Psoas muscle (tissue), 8 donors: ENCODE results near the gene MAPK10. TPM values are rescaled to one million over a fixed set of nuclear protein-coding genes. Genes with fewer than 3 reads are reported as not detected.

ENCODE experiments used
- ATAC-seq, 4 donors: fragments of 200-7000 bp; cut with Tn5 transposase; one replicate each; pipeline ENCODE4 v1.9.1; 2020; ENCODE audit warnings: moderate library complexity in 3 of 4, mild to moderate bottlenecking in 2 of 4
- DNase-seq, 2 donors: peaks; one replicate each; pipeline ENCODE4 v3.0.0-alpha.2; 2020
- H3K27ac ChIP-seq: fragments of 200-600 bp; one replicate; pipeline ENCODE4 v1.8.0; 2022
- H3K27me3 ChIP-seq, 3 donors: fragments of 200-600 bp in 1 of 3; one replicate each; pipeline versions ENCODE4 v1.6.1 to v1.8.0; 2013 to 2022; ENCODE audit warnings: low read length in 2 of 3, mild to moderate bottlenecking in 2 of 3, moderate library complexity in 1 of 3; ENCODE audit not compliant: insufficient read depth in 3 of 3
- H3K36me3 ChIP-seq, 2 donors: fragments of 200-600 bp in 1 of 2; one replicate each; pipeline versions ENCODE4 v1.6.1 to v1.8.0; 2013 to 2022; ENCODE audit warnings: low read depth in 1 of 2, mild to moderate bottlenecking in 1 of 2, moderate library complexity in 1 of 2; ENCODE audit not compliant: insufficient read depth in 1 of 2
- H3K4me1 ChIP-seq: fragments of 200-600 bp; one replicate; pipeline ENCODE4 v1.8.0; 2022
- H3K4me3 ChIP-seq: fragments of 200-600 bp; one replicate; pipeline ENCODE4 v1.8.0; 2022; ENCODE audit warnings: mild to moderate bottlenecking
- H3K9me3 ChIP-seq: fragments of 200-600 bp; one replicate; pipeline ENCODE4 v1.8.0; 2022
- WGBS, 3 donors: extraction: QIAGEN DNeasy Blood & Tissue Kit; methylation state at CpG; one replicate each; pipeline versions ENCODE4 v1.1.6 to v1.1.7; 2013; 5-methylcytosine and 5-hydroxymethylcytosine counted together
- intact Hi-C, 2 donors: fragments of 100-400 bp; cut with DNase I; formaldehyde crosslinking; loops; one replicate each; pipeline versions ENCODE4 v1.11.0 to v1.14.2; 2022
- polyA plus RNA-seq, 3 donors: library from polyadenylated mRNA; stranded (reverse); fragments of 200-250 nt; gene quantifications; one replicate each; pipeline ENCODE4 v1.2.3, GENCODE V29; 2013
- total RNA-seq, 4 donors: library from RNA; stranded (reverse); fragmentation: NEBNext Ultra II Directional in 2 of 4; extraction: Animal tissue kit (Norgen Biotek cat#: 25700) in 2 of 4; gene quantifications; one replicate each; pipeline versions ENCODE4 v1.2.1 to v1.2.4, GENCODE V29; 2021 to 2023
- TF ChIP-seq, protein P1 (sequence below): fragments of 200-600 bp; IDR thresholded peaks from one replicate; pipeline ENCODE4 v1.8.0; 2022; ENCODE audit warnings: antibody characterized with exemption
- donor health status: healthy with polysubstance abuse.
- donor health status: DM: no; HTN: no; CAD: no; lungs with moderate emphysema.
- donor health status: Bipolar disorder and iron deficiency.
- donor health status: healthy.
- donor health status: DM: yes; HTN: yes; CAD: no.
- donor health status: DM: no; HTN: no; CAD: no.
- donor health status: DM: no; HTN: no; CAD: no.
- donor health status: DM: yes; HTN: yes; CAD: no.

MAPK10 gene
- total and polyA plus RNA-seq, 7 donors: 0.22 to 7.6 (median 1.3) TPM

- Histone ChIP-seq H3K36me3 (no peaks in the 10 kb centered on the region), H3K9me3 (no peaks in the 10 kb centered on the region), H3K4me1 (no peaks in the 10 kb centered on the region), H3K4me3 (no peak overlapping the region), H3K27me3 (no peaks in the 10 kb centered on the region), H3K27ac (no peak overlapping the region)
- WGBS, 3 donors: 67 to 72% (median 68%) methylated on average over 2 of the region's 2 CpGs
- DNase-seq: no peak
- ATAC-seq: no peak
- TF ChIP-seq, protein P1, sequence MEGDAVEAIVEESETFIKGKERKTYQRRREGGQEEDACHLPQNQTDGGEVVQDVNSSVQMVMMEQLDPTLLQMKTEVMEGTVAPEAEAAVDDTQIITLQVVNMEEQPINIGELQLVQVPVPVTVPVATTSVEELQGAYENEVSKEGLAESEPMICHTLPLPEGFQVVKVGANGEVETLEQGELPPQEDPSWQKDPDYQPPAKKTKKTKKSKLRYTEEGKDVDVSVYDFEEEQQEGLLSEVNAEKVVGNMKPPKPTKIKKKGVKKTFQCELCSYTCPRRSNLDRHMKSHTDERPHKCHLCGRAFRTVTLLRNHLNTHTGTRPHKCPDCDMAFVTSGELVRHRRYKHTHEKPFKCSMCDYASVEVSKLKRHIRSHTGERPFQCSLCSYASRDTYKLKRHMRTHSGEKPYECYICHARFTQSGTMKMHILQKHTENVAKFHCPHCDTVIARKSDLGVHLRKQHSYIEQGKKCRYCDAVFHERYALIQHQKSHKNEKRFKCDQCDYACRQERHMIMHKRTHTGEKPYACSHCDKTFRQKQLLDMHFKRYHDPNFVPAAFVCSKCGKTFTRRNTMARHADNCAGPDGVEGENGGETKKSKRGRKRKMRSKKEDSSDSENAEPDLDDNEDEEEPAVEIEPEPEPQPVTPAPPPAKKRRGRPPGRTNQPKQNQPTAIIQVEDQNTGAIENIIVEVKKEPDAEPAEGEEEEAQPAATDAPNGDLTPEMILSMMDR: no peak
- intact Hi-C loops: no loop called here
Observed at GRCh38 chr4:86203176-86203575, 156.7 kb downstream of the MAPK10 start.

GRCh38 chr4:86185659-86186058 is 174.2 kb downstream of the MAPK10 start:
- WGBS, 3 donors: 86 to 93% (median 91%) methylated on average over 1 of the region's 1 CpG
- ATAC-seq: no peak
- intact Hi-C loops: no loop called here

GRCh38 chr4:86184901-86185285 is 175.0 kb downstream of the MAPK10 start:
- no peaks in the 10 kb centered on the region for H3K36me3 ChIP-seq
- no peak overlapping the region for H3K27ac ChIP-seq
- no peaks in the 10 kb centered on the region for H3K9me3 ChIP-seq
- H3K4me1 ChIP-seq: no peaks in the 10 kb centered on the region
- WGBS, 3 donors: 70 to 72% (median 72%) methylated on average over 5 of the region's 5 CpGs
- DNase-seq (no peak), ATAC-seq (no peak)
- TF ChIP-seq, protein P1: no peak
- H3K4me3 ChIP-seq: no peak overlapping the region
- no peaks in the 10 kb centered on the region for H3K27me3 ChIP-seq
- intact Hi-C loops: no loop called here

More at GRCh38 chr4:86185659-86186058, 174.2 kb downstream of the MAPK10 start:
- no peak overlapping the region for H3K4me3 ChIP-seq
- no peaks in the 10 kb centered on the region for H3K36me3 ChIP-seq
- H3K27me3 ChIP-seq: no peaks in the 10 kb centered on the region
- H3K4me1 ChIP-seq: no peaks in the 10 kb centered on the region
- TF ChIP-seq, protein P1: no peak
- no peak for DNase-seq
- H3K9me3 ChIP-seq: no peaks in the 10 kb centered on the region
- H3K27ac ChIP-seq: no peak overlapping the region

GRCh38 chr4:86184216-86184900 is 175.5 kb downstream of the MAPK10 start:
- H3K4me3 ChIP-seq: no peak overlapping the region
- DNase-seq (no peak), ATAC-seq (no peak)
- 71 to 85% (median 85%) methylated on average over 4 of the region's 4 CpGs for WGBS, 3 donors
- no peaks in the 10 kb centered on the region for H3K27me3 ChIP-seq
- H3K36me3 ChIP-seq: no peaks in the 10 kb centered on the region
- intact Hi-C loops: no loop called here
- H3K9me3 ChIP-seq: no peaks in the 10 kb centered on the region
- H3K27ac ChIP-seq: no peak overlapping the region
- H3K4me1 ChIP-seq: no peaks in the 10 kb centered on the region
- TF ChIP-seq, protein P1: no peak

DNA sequence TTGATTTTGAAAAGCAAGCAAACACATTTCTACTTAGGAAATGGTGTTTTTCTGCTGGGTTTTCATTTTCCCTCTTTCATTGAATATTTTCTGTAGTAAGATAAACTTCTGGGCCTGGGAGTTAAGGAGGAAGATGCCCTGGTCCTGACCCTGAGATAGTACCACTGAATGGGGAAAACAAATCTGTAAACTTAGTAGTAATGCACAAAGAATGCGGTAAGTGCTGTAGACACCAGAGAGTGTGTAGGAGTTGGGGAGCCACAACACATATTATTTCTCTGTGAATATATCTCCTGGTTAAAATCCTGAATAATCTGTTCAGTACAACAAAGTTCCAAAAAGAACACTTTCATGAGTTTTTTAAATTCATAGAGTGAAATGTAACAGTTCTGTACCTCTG is 178.3 kb downstream of the MAPK10 start:
- no peak for ATAC-seq
- no peak for DNase-seq
- H3K27ac ChIP-seq: no peak overlapping the region

More for the DNA sequence above, 178.3 kb downstream of the MAPK10 start:
- intact Hi-C loops: no loop called here
- Histone ChIP-seq H3K27me3 (no peaks in the 10 kb centered on the region), H3K36me3 (no peaks in the 10 kb centered on the region), H3K4me3 (no peak overlapping the region), H3K9me3 (peaks cover 3% of the 10 kb centered on the region), H3K4me1 (no peaks in the 10 kb centered on the region)
- TF ChIP-seq, protein P1: no peak
- WGBS, 3 donors: 76 to 93% (median 92%) methylated on average over 1 of the region's 1 CpG
